Activated naive CD8-positive, alpha-beta T cell treated with anti-CD3 and anti-CD28 coated beads, Interleukin-2, amount 50 U/mL, for 24 hours (primary cell): ENCODE data around the gene CACNA1S.

ENCODE experiments used
- ATAC-seq: fragments of 150-1000 bp; cut with Tn5 transposase; one replicate; pipeline ENCODE4 v1.10.0; 2021
- DNase-seq: peaks from one replicate; pipeline ENCODE4 v3.0.0; 2021
- H3K27ac Mint-ChIP-seq: one replicate; pipeline ENCODE4 v1.8.0; 2021; ENCODE audit warnings: mild to moderate bottlenecking, mixed read lengths
- H3K27me3 Mint-ChIP-seq: one replicate; pipeline ENCODE4 v1.8.0; 2021; ENCODE audit warnings: mixed read lengths
- H3K36me3 Mint-ChIP-seq: one replicate; pipeline ENCODE4 v1.8.0; 2021; ENCODE audit warnings: low read depth, mixed read lengths
- H3K4me1 Mint-ChIP-seq: one replicate; pipeline ENCODE4 v1.8.0; 2021; ENCODE audit warnings: mixed read lengths
- H3K4me3 Mint-ChIP-seq: one replicate; pipeline ENCODE4 v1.8.0; 2021; ENCODE audit warnings: mild to moderate bottlenecking, moderate library complexity, mixed read lengths
- H3K9me3 Mint-ChIP-seq: one replicate; pipeline ENCODE4 v1.8.0; 2021; ENCODE audit warnings: mixed read lengths

CACNA1S gene

DNA sequence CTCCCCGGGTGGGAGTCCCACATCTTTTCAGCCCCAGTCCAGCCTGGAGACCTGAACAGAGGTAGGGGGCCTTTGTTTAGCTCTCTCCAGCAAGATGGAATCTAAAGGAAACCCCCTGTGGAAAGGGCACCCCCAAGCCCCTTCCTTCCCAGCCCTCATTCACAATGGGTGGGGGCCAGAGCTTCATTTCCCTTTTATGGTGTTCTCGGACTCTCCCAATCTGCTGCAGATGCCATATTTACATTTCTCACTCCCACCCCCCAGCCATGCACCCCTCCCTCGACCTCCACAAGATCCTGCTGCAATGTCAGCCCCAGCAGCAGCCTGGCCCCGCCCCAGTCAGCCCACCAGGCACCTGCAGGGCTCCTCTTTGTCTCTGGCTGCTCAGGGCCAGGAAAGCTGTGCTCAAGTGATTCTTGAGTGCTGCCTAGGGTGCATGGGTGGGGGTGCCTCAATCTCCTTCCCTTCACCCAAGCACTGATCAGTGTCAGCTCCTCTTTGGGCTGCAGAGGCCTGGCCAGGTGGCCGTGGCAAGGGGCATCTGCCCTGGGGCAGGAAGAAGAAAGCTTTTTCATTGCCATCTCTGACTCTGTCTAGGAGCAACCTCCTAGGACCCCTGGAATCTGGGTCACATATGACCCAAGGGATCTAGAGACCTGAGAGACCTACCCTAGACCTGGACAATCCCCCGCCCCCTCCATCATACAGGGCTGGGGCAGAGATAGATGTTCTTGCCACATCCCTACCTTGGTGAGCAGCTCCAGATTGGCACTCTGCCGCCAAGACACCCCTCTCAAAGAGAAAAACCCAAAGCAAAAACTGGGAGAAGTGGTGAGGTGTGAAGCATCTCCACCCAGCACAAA lies 90.4 kb downstream of the CACNA1S start:
- no peaks in the 10 kb centered on the region for H3K9me3 Mint-ChIP-seq
- H3K36me3 Mint-ChIP-seq, result peaks cover 8% of the 10 kb centered on the region
- DNase-seq, result peak; percentile 54
- ATAC-seq, result no peak
- peaks cover 87% of the 10 kb centered on the region for H3K4me1 Mint-ChIP-seq
- peak overlapping the region; percentile 93 for H3K4me3 Mint-ChIP-seq
- H3K27ac Mint-ChIP-seq, result peak overlapping the region; percentile 99
- H3K27me3 Mint-ChIP-seq, result no peaks in the 10 kb centered on the region

DNA sequence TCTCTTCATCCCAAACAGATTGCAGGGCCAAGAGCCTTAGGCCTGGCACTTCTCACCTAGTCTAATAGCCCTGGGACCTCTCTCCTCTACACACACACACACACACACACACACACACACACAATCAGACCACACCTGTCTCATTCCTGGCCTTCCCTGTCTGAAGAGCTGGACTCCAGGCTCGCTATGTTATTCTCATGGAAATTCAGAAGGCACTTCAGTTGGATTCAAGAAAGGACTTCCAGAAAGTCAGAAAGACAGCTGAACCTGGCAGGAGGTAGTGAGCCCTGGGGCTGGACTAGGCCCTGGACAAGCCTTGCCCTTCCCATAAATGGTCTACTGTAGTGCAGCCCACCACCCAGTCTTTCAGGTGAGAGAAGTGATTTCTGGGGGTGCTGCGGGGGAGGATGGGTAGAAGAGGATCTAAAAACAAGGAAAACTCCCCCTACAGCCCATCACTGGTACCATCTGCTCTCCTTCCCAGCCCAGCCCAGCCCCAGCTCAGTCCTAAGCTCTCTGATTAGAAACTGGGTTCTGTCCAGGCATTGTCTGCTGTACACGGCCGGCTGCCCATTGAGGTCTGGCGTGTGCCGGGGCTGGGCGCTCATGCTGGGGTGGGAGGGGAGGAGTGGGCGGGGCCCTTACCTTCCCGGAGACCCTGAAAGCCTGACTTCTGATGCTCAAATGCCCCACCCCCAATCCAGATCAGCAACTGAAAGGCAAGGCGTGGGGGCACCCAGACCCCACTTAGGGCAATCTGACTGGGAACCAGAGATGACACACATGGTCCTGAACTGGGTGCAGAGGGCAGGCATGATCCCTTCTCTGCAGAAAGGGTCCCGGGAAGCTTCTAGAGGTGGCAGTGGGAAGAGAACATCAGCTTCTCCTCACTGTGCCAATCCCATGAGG lies 91.3 kb downstream of the CACNA1S start:
- Mint-ChIP-seq H3K9me3 (no peaks in the 10 kb centered on the region), H3K36me3 (peaks cover 8% of the 10 kb centered on the region), H3K4me3 (peak overlapping the region; percentile 93), H3K27me3 (no peaks in the 10 kb centered on the region), H3K27ac (peak overlapping the region; percentile 99), H3K4me1 (peaks cover 87% of the 10 kb centered on the region)
- ATAC-seq (no peak), DNase-seq (peak; percentile 61)

DNA sequence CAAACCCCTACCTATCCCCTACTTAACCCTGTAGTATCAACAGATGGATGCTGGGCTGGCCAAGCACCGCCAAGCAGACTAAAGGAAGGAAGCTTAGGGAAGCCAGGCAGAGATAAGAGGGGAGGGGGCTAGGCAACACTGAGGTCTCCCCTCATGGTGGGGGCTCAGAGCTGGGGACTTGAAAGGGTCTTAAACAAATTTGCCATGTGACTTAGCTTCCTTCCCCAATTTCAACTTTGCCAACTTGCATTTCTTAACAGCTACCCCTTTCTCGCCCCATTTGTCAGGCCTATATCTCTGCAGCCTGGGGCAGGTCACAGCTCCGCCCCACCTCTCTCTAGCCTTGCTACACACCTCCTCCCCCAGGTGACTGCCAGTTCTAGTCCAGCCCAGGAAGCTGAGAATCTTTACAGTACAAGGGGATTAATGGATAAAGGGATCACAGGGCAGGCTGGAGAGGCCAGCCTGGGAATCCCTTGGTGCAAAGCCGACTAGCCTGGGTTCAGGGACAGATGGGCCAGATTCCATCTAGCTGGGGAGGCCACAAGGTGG lies 92.1 kb downstream of the CACNA1S start:
- Mint-ChIP-seq H3K36me3 (peaks cover 10% of the 10 kb centered on the region), H3K9me3 (no peaks in the 10 kb centered on the region), H3K27ac (peak overlapping the region; percentile 99), H3K4me3 (peak overlapping the region; percentile 93), H3K27me3 (no peaks in the 10 kb centered on the region), H3K4me1 (peaks cover 86% of the 10 kb centered on the region)
- peak; percentile 17 for ATAC-seq
- DNase-seq, result peak; percentile 50

DNA sequence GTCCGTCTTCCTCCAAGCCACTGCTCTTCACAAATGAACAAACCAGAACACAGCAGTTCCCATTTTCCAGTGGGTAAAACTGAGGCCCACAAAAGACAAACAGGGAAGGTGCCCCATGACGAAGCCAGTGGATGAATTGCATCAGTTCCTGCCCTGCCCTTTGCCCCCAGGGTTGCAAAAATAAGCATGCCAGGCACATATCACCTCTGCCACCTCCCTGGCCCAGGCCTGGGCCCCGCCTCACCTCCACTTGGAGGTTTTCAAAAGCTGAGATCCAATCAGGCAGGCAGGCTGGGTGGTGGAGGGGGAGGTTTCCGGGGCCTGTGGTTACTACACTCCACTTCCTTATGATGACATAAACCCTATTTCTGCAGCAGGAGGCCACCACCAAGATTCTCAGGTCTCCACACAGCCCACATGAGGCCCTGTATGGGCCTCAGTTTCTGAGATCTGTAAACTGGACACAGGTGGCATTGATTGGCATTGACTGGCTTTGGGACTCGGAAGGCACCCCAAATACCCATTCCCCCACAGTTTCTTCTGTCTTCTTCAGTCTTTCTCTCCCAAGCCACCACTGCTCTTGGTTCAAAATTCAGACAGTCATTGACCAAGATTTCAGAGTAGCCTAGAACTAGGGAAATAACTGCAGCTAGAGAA lies 92.8 kb downstream of the CACNA1S start:
- H3K9me3 Mint-ChIP-seq, result no peaks in the 10 kb centered on the region
- peak overlapping the region; percentile 99 for H3K27ac Mint-ChIP-seq
- peaks cover 86% of the 10 kb centered on the region for H3K4me1 Mint-ChIP-seq
- H3K4me3 Mint-ChIP-seq, result peak overlapping the region; percentile 93
- ATAC-seq (peak; percentile 71), DNase-seq (peak; percentile 86)
- no peaks in the 10 kb centered on the region for H3K27me3 Mint-ChIP-seq
- H3K36me3 Mint-ChIP-seq, result peaks cover 10% of the 10 kb centered on the region

DNA sequence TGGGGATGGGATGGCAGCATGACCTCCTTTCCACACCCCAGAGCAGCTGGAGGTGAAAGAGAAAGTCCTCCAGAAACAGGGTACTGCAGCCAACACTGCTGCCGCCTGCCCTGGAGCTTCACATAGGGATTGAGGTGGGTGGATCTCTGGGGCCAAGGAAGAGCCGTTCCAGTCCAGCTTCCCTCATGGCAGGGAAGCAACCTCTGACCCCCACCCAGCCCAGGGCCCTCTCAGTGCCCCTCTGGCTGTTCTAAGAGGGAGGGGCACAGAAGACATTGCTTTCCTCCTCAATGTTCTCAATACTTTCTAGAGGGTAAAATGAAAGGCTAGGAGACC lies 94.4 kb downstream of the CACNA1S start:
- no peak for DNase-seq
- Mint-ChIP-seq H3K36me3 (peaks cover 11% of the 10 kb centered on the region), H3K9me3 (no peaks in the 10 kb centered on the region), H3K27ac (peak overlapping the region; percentile 99), H3K4me1 (peaks cover 93% of the 10 kb centered on the region), H3K4me3 (peak overlapping the region; percentile 35), H3K27me3 (no peaks in the 10 kb centered on the region)
- no peak for ATAC-seq

DNA sequence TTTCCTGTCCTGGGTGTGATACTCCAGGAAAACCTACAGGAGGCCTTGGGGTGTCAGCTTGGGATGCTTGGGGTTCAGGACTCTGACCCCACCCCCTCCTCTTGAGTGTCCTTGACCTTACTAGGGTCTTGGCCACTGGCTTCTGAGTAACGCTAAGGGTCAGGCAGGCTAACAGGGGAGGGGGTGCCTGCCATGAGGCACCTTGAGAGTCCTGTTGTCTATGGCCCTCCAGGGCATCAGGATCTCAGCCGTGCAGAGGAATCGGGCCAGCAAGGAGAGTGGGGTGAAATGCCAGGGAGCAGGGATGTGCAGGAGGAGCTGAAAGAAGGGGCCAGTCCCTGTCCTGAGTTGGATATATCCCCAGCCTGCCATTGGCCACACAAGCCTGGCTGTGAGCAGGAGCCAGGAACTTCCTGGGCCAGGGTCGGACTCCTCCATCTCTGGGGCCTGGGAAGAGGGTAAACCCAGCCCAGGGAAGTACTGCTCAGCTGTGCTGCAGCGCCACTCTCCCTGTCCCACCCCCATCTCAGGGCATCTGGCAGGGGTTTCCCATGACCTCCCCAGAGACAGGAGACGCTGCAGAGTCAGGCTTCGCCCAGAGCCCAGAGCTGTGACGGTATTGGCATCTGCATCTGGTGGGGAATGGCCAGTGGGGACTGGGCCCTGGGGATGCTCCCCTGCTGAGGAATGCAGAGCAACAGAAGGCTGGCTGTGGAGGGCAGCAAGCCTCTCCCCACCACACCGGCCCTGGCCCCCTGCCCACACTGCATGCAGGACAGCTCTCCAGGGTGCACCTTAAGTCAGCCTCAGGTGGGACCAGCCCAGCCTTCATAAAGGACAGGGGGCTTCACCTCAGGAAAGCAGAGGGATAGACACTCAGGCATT lies 95.0 kb downstream of the CACNA1S start:
- Mint-ChIP-seq H3K27me3 (no peaks in the 10 kb centered on the region), H3K27ac (peak overlapping the region; percentile 90), H3K9me3 (no peaks in the 10 kb centered on the region), H3K4me3 (peak overlapping the region; percentile 21), H3K4me1 (peaks cover 94% of the 10 kb centered on the region), H3K36me3 (peaks cover 12% of the 10 kb centered on the region)
- ATAC-seq, result no peak
- DNase-seq, result peak; percentile 27

DNA sequence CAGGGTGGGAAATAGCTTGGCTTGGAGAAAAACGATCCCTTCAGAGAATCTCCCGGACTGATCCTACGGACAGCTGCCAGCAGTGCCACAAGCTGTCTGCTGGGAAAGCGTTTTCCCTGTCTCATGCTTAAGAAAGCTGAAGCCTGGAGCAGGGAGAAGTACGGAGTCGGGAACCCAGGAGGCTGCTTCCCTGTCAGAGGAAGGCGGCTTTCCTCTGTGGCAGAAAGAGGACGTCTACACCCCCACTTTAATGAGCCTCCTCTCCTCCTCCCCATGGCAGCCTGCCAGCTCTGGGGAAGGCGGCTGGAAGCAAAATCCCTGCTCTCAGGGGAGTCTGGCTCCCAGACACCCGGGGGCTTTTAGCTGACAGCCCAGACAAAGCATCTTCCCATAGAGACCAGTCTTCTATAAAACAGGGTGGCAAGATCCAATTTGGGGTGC lies 96.0 kb downstream of the CACNA1S start:
- Mint-ChIP-seq H3K4me1 (peaks cover 95% of the 10 kb centered on the region), H3K27ac (peak overlapping the region; percentile 90), H3K4me3 (peak overlapping the region; percentile 56), H3K36me3 (peaks cover 12% of the 10 kb centered on the region), H3K9me3 (no peaks in the 10 kb centered on the region), H3K27me3 (no peaks in the 10 kb centered on the region)
- no peak for DNase-seq
- no peak for ATAC-seq

DNA sequence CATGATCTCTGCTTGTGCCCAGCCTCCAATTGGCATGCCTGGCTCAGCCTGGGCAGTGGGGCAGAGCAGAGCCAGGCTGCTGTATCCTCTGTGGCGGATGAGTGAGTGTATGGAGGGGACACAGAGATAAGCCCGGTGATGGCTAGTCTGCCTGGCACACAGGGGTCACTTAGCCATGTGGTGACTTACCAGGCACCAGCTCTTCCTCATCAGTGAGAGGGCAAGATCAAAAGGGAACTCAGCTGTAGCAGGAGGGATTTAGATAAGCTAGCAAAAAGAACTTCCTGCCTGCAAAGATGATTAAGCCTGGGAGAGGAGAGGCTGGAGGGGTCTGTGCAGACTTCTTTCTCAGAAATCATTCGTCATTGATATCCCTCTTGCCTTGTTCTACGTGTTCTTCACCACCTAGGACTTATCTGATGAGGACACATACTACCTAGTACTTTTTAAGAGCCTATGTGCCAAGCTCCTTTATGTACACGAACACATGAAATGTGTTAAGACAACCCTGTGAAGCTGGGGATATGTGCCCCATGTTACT lies 96.6 kb downstream of the CACNA1S start:
- DNase-seq (peak; percentile 19), ATAC-seq (peak; percentile 47)
- Mint-ChIP-seq H3K27ac (peak overlapping the region; percentile 90), H3K4me3 (peak overlapping the region; percentile 56), H3K4me1 (peaks cover 94% of the 10 kb centered on the region), H3K9me3 (no peaks in the 10 kb centered on the region), H3K36me3 (peaks cover 12% of the 10 kb centered on the region), H3K27me3 (no peaks in the 10 kb centered on the region)

DNA sequence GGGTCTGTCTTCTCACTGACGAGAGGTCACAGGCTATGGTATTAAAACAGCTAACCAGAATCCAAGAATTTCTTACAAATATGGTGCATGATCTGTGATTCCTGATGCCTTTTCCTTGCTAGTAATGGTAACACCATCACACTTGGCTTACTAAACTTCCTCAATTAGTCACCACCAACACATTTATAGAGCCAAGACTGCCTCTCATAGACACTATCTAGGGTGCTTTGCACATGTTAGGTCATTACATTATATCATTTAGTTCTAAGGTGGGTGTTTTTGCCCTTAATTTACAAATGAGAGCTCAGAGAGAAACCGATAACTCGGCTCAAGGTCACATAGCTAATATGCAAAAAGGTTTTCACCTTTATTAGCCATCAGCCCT lies 97.4 kb downstream of the CACNA1S start:
- Mint-ChIP-seq H3K36me3 (peaks cover 12% of the 10 kb centered on the region), H3K4me3 (no peak overlapping the region), H3K27me3 (no peaks in the 10 kb centered on the region), H3K4me1 (peaks cover 86% of the 10 kb centered on the region), H3K9me3 (no peaks in the 10 kb centered on the region), H3K27ac (peak overlapping the region; percentile 53)
- no peak for ATAC-seq
- DNase-seq, result no peak

DNA sequence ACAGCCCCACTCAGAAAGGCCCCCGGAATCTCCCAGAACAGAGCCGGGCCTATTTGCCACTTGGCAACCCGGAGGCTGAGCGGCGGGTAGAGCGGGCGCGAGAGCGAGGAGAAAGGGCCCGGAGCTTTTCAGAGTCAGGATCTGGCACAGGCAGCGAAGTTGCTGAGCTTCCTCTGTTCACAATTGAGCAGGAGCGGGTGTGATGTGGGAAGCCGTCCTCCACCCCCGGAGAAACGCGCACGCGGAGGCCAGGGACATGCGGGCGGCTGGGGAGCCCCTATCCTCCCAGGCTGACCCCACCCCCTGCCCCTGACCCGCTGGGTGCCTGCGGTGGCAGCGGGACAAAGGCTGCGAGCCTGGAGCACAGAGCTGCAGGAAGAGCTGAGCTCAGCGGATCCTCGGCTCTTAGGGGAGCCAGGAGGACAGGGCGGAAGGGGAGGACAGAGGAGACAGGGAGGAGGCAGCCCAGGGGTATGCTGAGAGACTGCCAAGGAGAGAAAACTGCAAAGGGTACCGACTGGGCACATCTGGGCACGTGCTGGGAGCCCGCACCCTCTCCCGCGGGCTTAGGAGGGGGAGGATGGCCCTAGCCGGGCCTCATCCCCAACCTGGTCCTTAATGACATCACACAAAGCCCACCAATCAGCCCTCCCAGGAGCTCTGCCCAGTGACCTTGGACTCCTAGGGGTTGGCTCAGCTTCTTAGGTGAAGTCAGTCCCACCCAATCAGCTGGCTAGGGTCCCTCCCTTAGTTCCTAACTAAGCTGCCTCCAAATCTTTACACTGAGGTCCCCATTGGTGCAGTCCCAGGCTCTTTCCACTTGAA lies 98.0 kb downstream of the CACNA1S start:
- DNase-seq, result no peak
- Mint-ChIP-seq H3K4me3 (no peak overlapping the region), H3K27me3 (no peaks in the 10 kb centered on the region), H3K36me3 (peaks cover 12% of the 10 kb centered on the region), H3K9me3 (no peaks in the 10 kb centered on the region), H3K4me1 (peaks cover 85% of the 10 kb centered on the region), H3K27ac (peak overlapping the region; percentile 53)
- ATAC-seq, result no peak

DNA sequence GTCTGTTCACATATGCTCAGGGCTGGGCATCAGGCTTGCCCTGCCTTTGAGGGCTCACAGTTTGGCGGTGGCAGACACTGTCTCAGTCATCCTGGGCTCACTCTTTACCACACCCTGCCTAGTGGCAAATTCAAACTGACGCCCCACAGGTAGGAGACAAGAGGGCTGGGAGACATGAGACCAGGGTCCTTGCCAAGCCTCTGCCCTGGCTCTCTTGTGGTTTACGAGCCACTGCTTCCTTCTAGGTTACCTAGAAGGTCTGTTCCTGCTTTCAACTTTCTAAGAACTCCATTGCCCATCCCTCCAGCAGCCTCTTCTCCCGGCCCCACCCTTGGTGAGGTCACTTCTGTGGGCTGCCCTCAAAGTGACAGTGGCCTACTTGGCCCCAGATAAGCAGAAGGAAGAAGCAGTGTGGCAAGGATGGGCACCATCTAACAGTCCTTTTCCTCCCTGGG lies 99.2 kb downstream of the CACNA1S start:
- peaks cover 81% of the 10 kb centered on the region for H3K4me1 Mint-ChIP-seq
- H3K36me3 Mint-ChIP-seq, result peaks cover 11% of the 10 kb centered on the region
- H3K9me3 Mint-ChIP-seq, result no peaks in the 10 kb centered on the region
- peak overlapping the region; percentile 11 for H3K4me3 Mint-ChIP-seq
- ATAC-seq (no peak), DNase-seq (no peak)
- no peaks in the 10 kb centered on the region for H3K27me3 Mint-ChIP-seq
- peak overlapping the region; percentile 71 for H3K27ac Mint-ChIP-seq

DNA sequence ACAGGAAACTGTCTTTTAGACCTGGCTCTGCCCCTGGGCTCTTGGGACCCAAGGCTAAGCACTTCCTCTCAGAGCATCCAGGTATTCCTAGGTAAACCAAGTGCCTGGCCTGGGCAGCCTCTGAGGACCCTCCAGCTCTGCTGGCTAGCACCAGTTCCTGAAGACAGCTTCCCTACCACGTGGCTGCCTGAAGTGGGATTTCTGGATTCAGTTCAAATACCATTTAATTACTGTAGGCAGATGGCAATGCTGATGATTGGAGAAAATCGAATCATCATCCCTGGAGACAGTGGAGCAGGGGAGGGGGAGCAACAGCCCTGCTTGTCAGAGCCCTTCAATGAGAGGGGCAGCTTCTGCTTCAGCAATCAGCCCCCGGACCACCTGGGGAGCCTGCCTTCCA lies 100.6 kb downstream of the CACNA1S start:
- ATAC-seq (no peak), DNase-seq (no peak)
- no peaks in the 10 kb centered on the region for H3K27me3 Mint-ChIP-seq
- H3K27ac Mint-ChIP-seq, result peak overlapping the region; percentile 24
- peaks cover 10% of the 10 kb centered on the region for H3K36me3 Mint-ChIP-seq
- H3K9me3 Mint-ChIP-seq, result no peaks in the 10 kb centered on the region
- no peak overlapping the region for H3K4me3 Mint-ChIP-seq
- H3K4me1 Mint-ChIP-seq, result peaks cover 66% of the 10 kb centered on the region
